Spleen (tissue), 7 donors: Measurements from ENCODE around the gene SLC9A6.

Source experiments
- CTCF ChIP-seq, 11 experiments: fragments of 200-600 bp in 7 of 11; fragments of 450-650 bp in 4 of 11; sonication (generic) in 4 of 11; IDR thresholded peaks in 8 of 11; conservative IDR thresholded peaks in 3 of 11; 1 replicate in 7 of 11; 2 replicates in 4 of 11; pipeline versions ENCODE4 v1.4.0 to v1.8.0; 2016 to 2021; ENCODE audit warnings: antibody characterized with exemption in 11 of 11, inconsistent platforms in 4 of 11, mild to moderate bottlenecking in 1 of 11
- POLR2A ChIP-seq, 3 donors: fragments of 450-650 bp; IDR thresholded peaks; one replicate each; pipeline ENCODE4 v1.5.1; 2017; ENCODE audit warnings: antibody characterized with exemption in 3 of 3, mild to moderate bottlenecking in 1 of 3
- donor health status: DM: no; HTN: no; CAD: no; lungs with moderate emphysema.
- donor health status: DM: no; HTN: no; CAD: no.
- donor health status: DM: no; HTN: no; CAD: no.

GRCh38 chrX:136028383-136028984 is 43.2 kb downstream of the SLC9A6 start:
- TF ChIP-seq POLR2A (IDR thresholded peaks at IDR 0.05) (no peak), CTCF (IDR thresholded peaks at IDR 0.05 in 8 of 11, conservative IDR thresholded peaks at IDR 0.05 in 3 of 11) (peak in 10 of 11 experiments; percentile 34 to 68 (median 51))
